Measurements from ENCODE around the gene CNN3. TPM values are rescaled to one million over a fixed set of nuclear protein-coding genes. Genes with fewer than 3 reads are reported as not detected.

CNN3 gene
- total and polyA plus RNA-seq, 2 donors (not counting 3 experiments of a cell fraction or from before 2014, with no cell fraction given), result 174 to 392 TPM

DNA sequence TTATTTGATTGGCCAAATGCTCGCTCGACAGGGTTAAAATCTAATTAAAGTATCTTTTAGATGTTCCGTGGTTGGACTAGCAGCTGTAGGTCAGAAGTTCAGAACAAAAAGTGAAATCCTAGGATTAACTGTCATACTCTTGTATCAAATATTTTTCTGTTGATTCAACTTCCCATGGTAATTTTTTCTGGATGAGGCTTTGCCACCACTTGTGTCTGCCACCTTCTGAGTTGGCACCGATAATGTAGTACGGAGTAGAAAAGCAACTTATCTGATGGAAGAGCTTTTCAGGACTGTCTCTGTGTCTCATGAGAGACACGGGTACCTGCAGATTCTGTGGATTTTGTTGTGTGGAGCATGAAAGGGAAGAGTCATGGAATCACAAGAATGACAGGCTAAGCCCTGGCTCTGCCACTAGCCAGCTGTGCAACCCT lies 44.6 kb upstream of the CNN3 start:
- no peak overlapping the region for H3K9ac ChIP-seq (replicated peaks; ENCODE audit: extremely low read depth, insufficient read depth, low read length)
- CTCF ChIA-PET, result interaction anchor here (0.9 to 1.0 kb wide), 2 partner anchors 43 to 70 kb away, joined by 4 read pairs; no protein-coding TSS in a partner anchor
- peaks cover 29% of the 10 kb centered on the region for H3K4me1 ChIP-seq (ENCODE audit: control insufficient read depth, extremely low read depth, insufficient read depth, low read length)
- peak overlapping the region in 1 of 3 experiments; percentile 5 for H3K4me3 ChIP-seq (replicated peaks in 1 of 3; ENCODE audit: insufficient read depth in 1 of 3, low read depth in 1 of 3, low read length in 3 of 3)
- POLR2A ChIA-PET, result no interaction called here
- no peaks in the 10 kb centered on the region for H3K9me3 ChIP-seq (replicated peaks; ENCODE audit: control insufficient read depth, insufficient read depth, low read length)
- peak overlapping the region; percentile 36 for H2AFZ ChIP-seq (ENCODE audit: low read depth, low read length)
- H3K36me3 ChIP-seq (ENCODE audit: control insufficient read depth in 2 of 2, extremely low read depth in 1 of 2, insufficient read depth in 2 of 2, low read length in 2 of 2), result no peaks in the 10 kb centered on the region
- no peaks in the 10 kb centered on the region for H3K27me3 ChIP-seq (ENCODE audit: control insufficient read depth in 2 of 2, insufficient read depth in 2 of 2, low read length in 2 of 2)
- peak overlapping the region; percentile 27 for H3K27ac ChIP-seq (ENCODE audit: insufficient read depth, low read depth, low read length)
- BruUV-seq (replicated peaks), result no TSS peak
- FAIRE-seq, result peak; percentile 78
- H3K9me1 ChIP-seq (replicated peaks; ENCODE audit: control insufficient read depth, extremely low read depth, insufficient read depth, low read length), result no peaks in the 10 kb centered on the region
- dilution Hi-C loops (cut with MboI; ENCODE audit: extremely low pct_ligation_motif_present, low sequenced_read_pairs), result no loop called here
- DNase-seq (ENCODE audit: low read depth, low spot score), result peak; percentile 55
- peak overlapping the region; percentile 75 for H3K4me2 ChIP-seq (ENCODE audit: insufficient read depth, low read length)
- H3K79me2 ChIP-seq (ENCODE audit: control insufficient read depth, insufficient read depth, low read length), result no peaks in the 10 kb centered on the region
- TF ChIP-seq FOS (IDR thresholded peaks at IDR 0.05; ENCODE audit: borderline replicate concordance, insufficient read depth, low read length), result peak; percentile 62
- no peak for TF ChIP-seq MYC (IDR thresholded peaks at IDR 0.05; ENCODE audit: low read depth, low read length)
- TF ChIP-seq JUN (IDR thresholded peaks at IDR 0.05; ENCODE audit: borderline replicate concordance, insufficient read depth, insufficient read length, low read depth), result peak; percentile 23
- peak; percentile 70 for TF ChIP-seq GATA2 (IDR thresholded peaks at IDR 0.05; ENCODE audit: insufficient read depth, insufficient read length, low read depth, low read length)
- TF ChIP-seq, protein P1, sequence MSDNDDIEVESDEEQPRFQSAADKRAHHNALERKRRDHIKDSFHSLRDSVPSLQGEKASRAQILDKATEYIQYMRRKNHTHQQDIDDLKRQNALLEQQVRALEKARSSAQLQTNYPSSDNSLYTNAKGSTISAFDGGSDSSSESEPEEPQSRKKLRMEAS (IDR thresholded peaks at IDR 0.05; ENCODE audit: insufficient read depth, insufficient read length), result no peak
- TF ChIP-seq, protein P2, sequence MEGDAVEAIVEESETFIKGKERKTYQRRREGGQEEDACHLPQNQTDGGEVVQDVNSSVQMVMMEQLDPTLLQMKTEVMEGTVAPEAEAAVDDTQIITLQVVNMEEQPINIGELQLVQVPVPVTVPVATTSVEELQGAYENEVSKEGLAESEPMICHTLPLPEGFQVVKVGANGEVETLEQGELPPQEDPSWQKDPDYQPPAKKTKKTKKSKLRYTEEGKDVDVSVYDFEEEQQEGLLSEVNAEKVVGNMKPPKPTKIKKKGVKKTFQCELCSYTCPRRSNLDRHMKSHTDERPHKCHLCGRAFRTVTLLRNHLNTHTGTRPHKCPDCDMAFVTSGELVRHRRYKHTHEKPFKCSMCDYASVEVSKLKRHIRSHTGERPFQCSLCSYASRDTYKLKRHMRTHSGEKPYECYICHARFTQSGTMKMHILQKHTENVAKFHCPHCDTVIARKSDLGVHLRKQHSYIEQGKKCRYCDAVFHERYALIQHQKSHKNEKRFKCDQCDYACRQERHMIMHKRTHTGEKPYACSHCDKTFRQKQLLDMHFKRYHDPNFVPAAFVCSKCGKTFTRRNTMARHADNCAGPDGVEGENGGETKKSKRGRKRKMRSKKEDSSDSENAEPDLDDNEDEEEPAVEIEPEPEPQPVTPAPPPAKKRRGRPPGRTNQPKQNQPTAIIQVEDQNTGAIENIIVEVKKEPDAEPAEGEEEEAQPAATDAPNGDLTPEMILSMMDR (IDR thresholded peaks at IDR 0.05; ENCODE audit: extremely low read depth in 1 of 2, insufficient read depth in 1 of 2, low read depth in 1 of 2, low read length in 2 of 2), result no peak
- TF ChIP-seq POLR2AphosphoS5 (IDR thresholded peaks at IDR 0.05; ENCODE audit: insufficient read depth, low read depth, low read length), result peak; percentile 31
- TF ChIP-seq POLR2A (IDR thresholded peaks at IDR 0.05; ENCODE audit: low read depth, low read length), result no peak
- no peak for TF ChIP-seq EZH2 (IDR thresholded peaks at IDR 0.05; ENCODE audit: borderline replicate concordance, low read depth, low read length, severe bottlenecking)
- intact Hi-C loops (cut with micrococcal nuclease), result loop anchor here (1.0 kb wide), 2 partner anchors 9 to 45 kb away; no protein-coding TSS in a partner anchor
- H4K20me1 ChIP-seq (replicated peaks; ENCODE audit: control insufficient read depth, extremely low read depth, insufficient read depth, low read length), result no peaks in the 10 kb centered on the region

All from endothelial cell of umbilical vein (primary cell).